Natural killer cell (primary cell): ENCODE data around the gene CDPF1. TPM values are rescaled to one million over a fixed set of nuclear protein-coding genes. Genes with fewer than 3 reads are reported as not detected.

ENCODE experiments used
- ATAC-seq, 3 donors: fragments of 150-1000 bp in 2 of 3; fragments of 200-7000 bp in 1 of 3; cut with Tn5 transposase; 1 replicate in 1 of 3; 2 replicates in 2 of 3; pipeline ENCODE4 v1.10.0; 2021; ENCODE audit warnings: mild to moderate bottlenecking in 2 of 3, moderate library complexity in 2 of 3
- DNase-seq, 2 donors: peaks; one replicate each; pipeline versions ENCODE4 v3.0.0 to v3.0.0-alpha.2; 2013 to 2021; ENCODE audit warnings: mixed read lengths in 1 of 2
- H3K27ac ChIP-seq: one replicate; pipeline ENCODE4 v1.5.1; 2013; ENCODE audit warnings: mild to moderate bottlenecking, low read length
- H3K27me3 ChIP-seq: one replicate; pipeline ENCODE4 v1.6.1; 2013; ENCODE audit warnings: low read length; ENCODE audit not compliant: control insufficient read depth, insufficient read depth
- H3K36me3 ChIP-seq: one replicate; pipeline ENCODE4 v1.6.1; 2013; ENCODE audit warnings: low read length; ENCODE audit not compliant: control insufficient read depth, insufficient read depth
- H3K4me1 ChIP-seq: one replicate; pipeline ENCODE4 v1.6.1; 2013; ENCODE audit warnings: low read length; ENCODE audit not compliant: control insufficient read depth, insufficient read depth
- H3K4me3 ChIP-seq: one replicate; pipeline ENCODE4 v1.5.1; 2013; ENCODE audit warnings: low read length
- H3K9me3 ChIP-seq: one replicate; pipeline ENCODE4 v1.6.1; 2013; ENCODE audit warnings: low read length; ENCODE audit not compliant: control insufficient read depth, insufficient read depth
- H3K27ac Mint-ChIP-seq, 2 donors: one replicate each; pipeline ENCODE4 v1.8.0; 2022; ENCODE audit warnings: mild to moderate bottlenecking in 2 of 2, mixed read lengths in 2 of 2, moderate library complexity in 1 of 2
- H3K27me3 Mint-ChIP-seq, 2 donors: one replicate each; pipeline ENCODE4 v1.8.0; 2022; ENCODE audit warnings: low read depth in 2 of 2, mixed read lengths in 2 of 2
- H3K36me3 Mint-ChIP-seq: one replicate; pipeline ENCODE4 v1.8.0; 2022; ENCODE audit warnings: mixed read lengths
- H3K4me1 Mint-ChIP-seq, 2 donors: one replicate each; pipeline ENCODE4 v1.8.0; 2022; ENCODE audit warnings: mixed read lengths in 2 of 2
- H3K4me3 Mint-ChIP-seq: one replicate; pipeline ENCODE4 v1.8.0; 2022; ENCODE audit warnings: mild to moderate bottlenecking, moderate library complexity, mixed read lengths
- H3K9me3 Mint-ChIP-seq, 2 donors: one replicate each; pipeline ENCODE4 v1.8.0; 2022; ENCODE audit warnings: mixed read lengths in 2 of 2
- WGBS: methylation state at CpG from one replicate; pipeline ENCODE4 v1.1.7; 2013; ENCODE audit warnings: missing lambda C conversion rate; ENCODE audit not compliant: insufficient coverage; 5-methylcytosine and 5-hydroxymethylcytosine counted together
- intact Hi-C: fragments of 100-400 bp; cut with micrococcal nuclease; formaldehyde crosslinking; loops from one replicate; pipeline ENCODE4 v1.14.2; 2022
- total RNA-seq, 4 donors: library from RNA; stranded (reverse); fragments of 120-200 nt in 1 of 4; gene quantifications; one replicate each; pipeline versions ENCODE4 v1.2.3 to v1.2.4, GENCODE V29; 2013 to 2022
- TF ChIP-seq, protein P1 (sequence below): fragments of 200-600 bp; IDR thresholded peaks from one replicate; pipeline ENCODE4 v1.8.0; 2022; ENCODE audit warnings: antibody characterized with exemption

CDPF1 gene
- total RNA-seq, 3 donors from 2014 or later (not counting 1 experiment from before 2014, with no cell fraction given): 5.0 to 11.4 (median 7.2) TPM

DNA sequence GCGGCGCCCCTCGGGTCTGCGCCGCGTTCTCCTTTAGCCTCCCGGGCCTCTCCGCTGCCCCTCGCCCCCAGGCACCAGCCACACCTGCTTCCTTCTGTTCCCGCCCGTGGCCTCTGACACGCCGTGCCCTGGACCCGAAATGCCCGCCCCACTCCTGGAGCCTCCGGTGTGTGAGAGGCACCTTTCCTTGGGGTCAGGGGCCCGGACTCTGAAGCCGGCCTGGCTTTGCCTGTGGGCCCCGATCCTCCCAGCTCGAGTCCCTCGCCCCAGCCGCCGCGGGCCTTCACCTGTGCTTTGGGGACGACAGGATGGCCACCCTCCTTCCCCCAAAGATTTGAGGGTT, 661 bp upstream of the CDPF1 start:
- Mint-ChIP-seq H3K36me3 (no peaks in the 10 kb centered on the region), H3K4me3 (peak overlapping the region; percentile 88), H3K27ac (peak overlapping the region; percentile 44 to 93), H3K9me3 (no peaks in the 10 kb centered on the region), H3K27me3 (no peaks in the 10 kb centered on the region), H3K4me1 (peaks cover 21 to 42% of the 10 kb centered on the region in 2 donors)
- Histone ChIP-seq H3K27ac (peak overlapping the region; percentile 57), H3K27me3 (no peaks in the 10 kb centered on the region), H3K36me3 (no peaks in the 10 kb centered on the region), H3K9me3 (no peaks in the 10 kb centered on the region), H3K4me3 (peak overlapping the region; percentile 61), H3K4me1 (peaks cover 16% of the 10 kb centered on the region)
- DNase-seq (no peak), ATAC-seq (peak in 1 of 3 donors; percentile 3)
- WGBS: 15% methylated on average over 25 of the region's 25 CpGs
- TF ChIP-seq, protein P1, sequence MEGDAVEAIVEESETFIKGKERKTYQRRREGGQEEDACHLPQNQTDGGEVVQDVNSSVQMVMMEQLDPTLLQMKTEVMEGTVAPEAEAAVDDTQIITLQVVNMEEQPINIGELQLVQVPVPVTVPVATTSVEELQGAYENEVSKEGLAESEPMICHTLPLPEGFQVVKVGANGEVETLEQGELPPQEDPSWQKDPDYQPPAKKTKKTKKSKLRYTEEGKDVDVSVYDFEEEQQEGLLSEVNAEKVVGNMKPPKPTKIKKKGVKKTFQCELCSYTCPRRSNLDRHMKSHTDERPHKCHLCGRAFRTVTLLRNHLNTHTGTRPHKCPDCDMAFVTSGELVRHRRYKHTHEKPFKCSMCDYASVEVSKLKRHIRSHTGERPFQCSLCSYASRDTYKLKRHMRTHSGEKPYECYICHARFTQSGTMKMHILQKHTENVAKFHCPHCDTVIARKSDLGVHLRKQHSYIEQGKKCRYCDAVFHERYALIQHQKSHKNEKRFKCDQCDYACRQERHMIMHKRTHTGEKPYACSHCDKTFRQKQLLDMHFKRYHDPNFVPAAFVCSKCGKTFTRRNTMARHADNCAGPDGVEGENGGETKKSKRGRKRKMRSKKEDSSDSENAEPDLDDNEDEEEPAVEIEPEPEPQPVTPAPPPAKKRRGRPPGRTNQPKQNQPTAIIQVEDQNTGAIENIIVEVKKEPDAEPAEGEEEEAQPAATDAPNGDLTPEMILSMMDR: no peak
- intact Hi-C loops: loop anchor here (1.0 to 2.0 kb wide), 3 partner anchors 31 to 46 kb away; partner anchors contain the start of gene GTSE1

DNA sequence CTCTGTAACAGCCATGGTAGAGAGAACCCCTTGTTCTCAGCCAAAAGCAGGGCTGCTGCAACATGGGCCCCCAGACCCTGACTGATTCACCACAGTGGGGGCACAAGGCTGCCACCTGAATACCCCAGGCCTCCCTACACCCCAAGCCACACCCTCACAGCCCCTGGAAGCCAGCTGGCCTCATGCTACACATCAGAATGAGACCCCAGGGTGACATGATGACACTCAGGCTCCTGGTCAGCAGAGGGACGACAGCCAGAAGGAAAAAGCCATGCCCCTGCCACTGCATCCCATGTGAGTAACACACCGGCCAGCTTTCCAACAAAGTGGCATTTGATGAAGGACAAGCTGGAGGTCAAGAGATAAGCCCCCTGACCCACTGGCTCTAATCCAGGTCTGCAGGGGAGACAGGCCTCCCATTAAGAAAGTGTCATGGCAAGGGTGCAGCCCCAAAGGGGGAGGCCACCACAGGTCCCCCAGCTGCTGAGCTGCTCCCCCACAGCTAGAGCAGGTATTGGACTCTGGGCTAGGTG, 2.6 kb downstream of the CDPF1 start:
- Mint-ChIP-seq H3K36me3 (no peaks in the 10 kb centered on the region), H3K9me3 (no peaks in the 10 kb centered on the region), H3K4me1 (peaks cover 15 to 38% of the 10 kb centered on the region in 2 donors), H3K27me3 (no peaks in the 10 kb centered on the region), H3K4me3 (no peak overlapping the region), H3K27ac (no peak overlapping the region)
- Histone ChIP-seq H3K9me3 (no peaks in the 10 kb centered on the region), H3K27me3 (no peaks in the 10 kb centered on the region), H3K4me3 (no peak overlapping the region), H3K27ac (no peak overlapping the region), H3K4me1 (peaks cover 16% of the 10 kb centered on the region), H3K36me3 (peaks cover 10% of the 10 kb centered on the region)
- whole genome bisulfite sequencing: 100% methylated on average over 2 of the region's 2 CpGs
- no peak for DNase-seq
- intact Hi-C loops: no loop called here
- no peak for ATAC-seq
- TF ChIP-seq, protein P1: no peak

DNA sequence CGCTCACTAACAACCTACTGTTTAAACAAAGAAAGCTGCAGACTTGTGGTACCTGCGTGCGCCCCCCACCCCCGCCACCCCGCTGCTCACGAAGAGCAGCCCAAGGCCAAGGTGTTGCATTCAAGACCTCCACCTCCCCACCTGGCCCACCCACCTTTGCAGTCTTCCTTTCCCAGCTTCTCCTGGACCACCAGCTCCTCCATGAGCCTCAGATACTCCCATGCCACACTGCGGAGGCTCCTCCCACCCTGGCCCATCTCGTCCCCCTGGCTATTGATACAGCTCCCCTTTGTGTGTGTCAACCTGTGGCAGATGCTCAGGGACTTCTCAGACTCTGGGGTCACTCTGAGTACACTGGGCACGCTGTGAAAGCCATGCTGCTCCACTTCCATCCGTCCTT, 3.9 kb downstream of the CDPF1 start:
- Histone ChIP-seq H3K9me3 (no peaks in the 10 kb centered on the region), H3K4me3 (no peak overlapping the region), H3K27me3 (no peaks in the 10 kb centered on the region), H3K27ac (no peak overlapping the region), H3K4me1 (peaks cover 15% of the 10 kb centered on the region), H3K36me3 (peaks cover 10% of the 10 kb centered on the region)
- Mint-ChIP-seq H3K36me3 (no peaks in the 10 kb centered on the region), H3K4me3 (no peak overlapping the region), H3K4me1 (peaks cover 9 to 29% of the 10 kb centered on the region in 2 donors), H3K9me3 (no peaks in the 10 kb centered on the region), H3K27me3 (no peaks in the 10 kb centered on the region), H3K27ac (no peak overlapping the region)
- intact Hi-C loops: no loop called here
- TF ChIP-seq, protein P1: no peak
- DNase-seq: no peak
- ATAC-seq: no peak
- 97% methylated on average over 10 of the region's 10 CpGs for WGBS

DNA sequence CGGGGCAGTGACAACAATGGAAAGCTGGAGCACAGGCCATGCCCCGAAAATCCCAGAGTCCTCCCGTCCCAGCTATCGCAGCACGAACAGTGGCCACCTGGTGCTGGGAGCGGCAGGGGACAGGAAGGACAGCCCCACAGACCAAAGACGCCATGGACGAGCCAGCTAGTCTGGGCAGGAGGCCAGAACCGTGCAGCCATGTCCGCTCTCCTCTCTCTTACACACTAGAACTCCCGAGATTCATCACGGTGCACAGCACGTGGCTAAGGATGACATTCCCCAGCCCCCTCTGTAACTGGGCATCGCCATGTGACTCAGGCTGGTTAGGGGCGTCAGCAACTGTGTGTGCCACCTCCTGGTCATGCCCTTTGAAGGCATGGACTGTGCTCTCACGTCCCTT, 4.6 kb downstream of the CDPF1 start:
- no peak overlapping the region for H3K4me3 Mint-ChIP-seq
- H3K36me3 Mint-ChIP-seq: no peaks in the 10 kb centered on the region
- ATAC-seq (no peak), DNase-seq (no peak)
- Histone ChIP-seq H3K27ac (no peak overlapping the region), H3K36me3 (peaks cover 10% of the 10 kb centered on the region), H3K4me3 (no peak overlapping the region), H3K27me3 (no peaks in the 10 kb centered on the region), H3K9me3 (no peaks in the 10 kb centered on the region), H3K4me1 (peaks cover 13% of the 10 kb centered on the region)
- intact Hi-C loops: no loop called here
- TF ChIP-seq, protein P1: no peak
- H3K4me1 Mint-ChIP-seq: peaks cover 6 to 24% of the 10 kb centered on the region in 2 donors
- WGBS: 95% methylated on average over 16 of the region's 16 CpGs
- no peaks in the 10 kb centered on the region for H3K27me3 Mint-ChIP-seq
- no peak overlapping the region for H3K27ac Mint-ChIP-seq
- no peaks in the 10 kb centered on the region for H3K9me3 Mint-ChIP-seq
